ENCODE results near the gene HS6ST1.
A peak's percentile ranks its signal among the peaks of the same experiment; 100 is the strongest.

HS6ST1 gene

DNA sequence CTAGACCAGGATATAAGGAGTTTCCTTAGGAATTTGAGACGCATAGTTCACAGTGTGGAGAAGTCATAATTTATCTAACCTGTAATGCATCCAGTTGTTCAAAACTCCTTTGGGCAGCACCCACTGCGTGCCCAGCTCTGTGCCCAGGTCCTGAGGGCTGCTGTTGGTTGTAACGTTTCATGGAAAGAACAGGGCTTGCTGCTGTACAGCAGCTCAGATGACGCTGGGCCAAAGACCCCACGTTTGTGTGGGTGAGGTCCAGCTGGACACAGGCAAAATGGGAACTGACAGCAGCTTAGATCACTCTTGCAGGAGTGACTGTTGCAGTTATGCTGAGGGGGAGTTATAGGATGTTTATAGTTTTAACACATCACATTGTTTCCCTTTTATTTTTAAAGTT, 30.0 kb upstream of the HS6ST1 start:
- no peak for DNase-seq (ENCODE audit: low read depth)

DNA sequence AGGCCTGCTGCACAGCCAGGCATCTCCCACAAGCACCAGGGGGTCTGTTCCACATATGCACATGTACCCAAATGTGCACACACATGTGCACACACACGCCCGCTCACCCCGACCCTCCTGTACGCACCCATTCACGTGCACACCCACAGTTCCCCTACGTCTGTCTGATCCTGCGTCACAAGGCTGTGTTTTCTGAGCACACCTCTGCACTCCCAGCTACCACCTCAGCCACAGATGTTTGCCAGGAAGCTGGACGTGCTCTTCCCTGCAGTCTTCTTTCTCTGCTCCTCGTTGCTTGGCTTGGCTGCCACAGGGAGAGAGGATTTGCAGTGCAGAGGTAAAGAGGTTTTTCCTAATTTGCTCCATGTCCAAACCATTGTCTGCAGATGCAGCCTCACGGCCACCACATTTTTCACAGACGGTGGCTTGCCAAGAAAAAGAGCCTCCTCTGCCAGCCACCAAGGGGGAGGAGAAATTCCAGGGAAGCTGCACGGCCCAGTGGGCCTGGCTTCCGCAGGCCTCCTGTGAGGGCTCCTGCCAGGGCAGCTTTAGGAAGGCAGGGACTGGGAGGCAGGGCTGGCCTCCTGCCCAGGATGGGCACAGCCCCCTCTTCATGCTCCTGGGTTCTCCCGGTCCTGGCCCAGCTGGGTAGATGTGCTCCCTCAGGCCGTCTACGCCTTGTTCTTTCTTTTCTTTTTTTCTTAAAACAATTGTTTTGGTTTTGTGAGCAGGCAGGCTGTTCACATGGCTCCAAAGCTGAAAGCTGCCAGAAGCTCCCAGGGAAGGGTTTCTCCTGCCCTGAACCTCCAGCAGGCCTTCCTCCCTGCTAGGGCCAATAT, 29.3 kb upstream of the HS6ST1 start:
- DNase-seq (ENCODE audit: low read depth) = no peak

DNA sequence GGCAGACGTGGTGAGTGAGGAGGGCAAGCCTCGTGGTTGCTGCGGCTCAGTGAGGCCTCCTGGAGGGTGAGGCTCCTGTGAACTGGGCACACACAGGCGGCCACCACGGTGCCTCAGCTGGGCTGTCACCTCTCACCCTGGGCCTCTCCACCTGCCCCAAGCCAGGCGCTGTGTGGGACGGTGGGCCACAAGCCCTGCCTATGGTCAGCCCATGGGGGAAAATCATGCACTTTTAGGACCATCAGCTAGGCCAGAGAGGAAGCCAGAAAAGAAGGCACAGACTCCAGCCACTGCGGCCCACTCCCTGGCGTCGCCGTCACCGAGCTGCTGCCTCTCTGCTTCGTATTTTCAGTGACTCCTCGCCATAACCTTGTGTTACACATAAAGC, 28.5 kb upstream of the HS6ST1 start:
- DNase-seq (ENCODE audit: low read depth) = no peak

DNA sequence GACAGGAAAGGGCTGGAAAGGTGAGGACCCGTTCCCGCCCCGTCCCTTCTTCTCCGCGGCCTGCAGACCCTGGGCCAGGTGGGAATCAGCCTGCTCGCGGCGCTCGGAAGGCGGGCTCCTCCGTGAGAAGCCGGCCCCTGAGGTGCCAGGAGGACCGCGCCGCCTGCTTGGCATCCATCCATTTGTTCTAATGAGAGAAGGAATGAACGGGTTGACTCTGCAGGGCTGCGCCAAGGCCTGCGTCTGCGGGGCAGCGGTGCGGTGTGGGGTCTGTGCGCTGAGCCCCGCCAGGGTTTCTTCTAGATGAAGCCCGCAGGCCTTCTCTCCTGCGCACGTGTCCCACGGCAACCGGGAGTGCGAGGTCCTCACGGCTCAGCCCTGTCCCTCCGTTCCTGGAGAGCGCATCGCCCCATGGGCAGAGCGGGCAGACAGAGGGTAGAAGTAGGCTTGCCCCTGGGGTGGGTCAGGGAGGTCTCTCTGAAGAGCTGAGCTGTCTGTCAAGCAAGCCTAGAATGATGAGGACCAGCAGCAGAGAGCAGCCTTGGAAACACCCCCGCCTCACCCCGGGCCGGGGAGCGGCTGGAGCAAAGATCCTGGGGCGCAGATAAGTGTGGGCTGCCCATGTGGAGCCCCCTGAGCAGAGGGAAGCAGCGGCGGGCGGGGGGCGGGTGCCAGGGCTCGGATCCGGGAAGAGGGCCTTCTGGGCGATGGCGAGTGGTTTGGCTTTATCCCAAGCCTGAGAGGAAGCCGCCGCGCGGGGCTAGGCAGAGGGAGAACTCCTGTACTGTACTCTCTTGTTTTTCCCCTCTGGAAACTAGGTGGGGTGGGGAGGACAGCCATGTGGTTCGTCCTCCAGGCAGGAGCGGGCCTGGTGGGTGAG, 27.9 kb upstream of the HS6ST1 start:
- no peak for DNase-seq (ENCODE audit: low read depth)

DNA sequence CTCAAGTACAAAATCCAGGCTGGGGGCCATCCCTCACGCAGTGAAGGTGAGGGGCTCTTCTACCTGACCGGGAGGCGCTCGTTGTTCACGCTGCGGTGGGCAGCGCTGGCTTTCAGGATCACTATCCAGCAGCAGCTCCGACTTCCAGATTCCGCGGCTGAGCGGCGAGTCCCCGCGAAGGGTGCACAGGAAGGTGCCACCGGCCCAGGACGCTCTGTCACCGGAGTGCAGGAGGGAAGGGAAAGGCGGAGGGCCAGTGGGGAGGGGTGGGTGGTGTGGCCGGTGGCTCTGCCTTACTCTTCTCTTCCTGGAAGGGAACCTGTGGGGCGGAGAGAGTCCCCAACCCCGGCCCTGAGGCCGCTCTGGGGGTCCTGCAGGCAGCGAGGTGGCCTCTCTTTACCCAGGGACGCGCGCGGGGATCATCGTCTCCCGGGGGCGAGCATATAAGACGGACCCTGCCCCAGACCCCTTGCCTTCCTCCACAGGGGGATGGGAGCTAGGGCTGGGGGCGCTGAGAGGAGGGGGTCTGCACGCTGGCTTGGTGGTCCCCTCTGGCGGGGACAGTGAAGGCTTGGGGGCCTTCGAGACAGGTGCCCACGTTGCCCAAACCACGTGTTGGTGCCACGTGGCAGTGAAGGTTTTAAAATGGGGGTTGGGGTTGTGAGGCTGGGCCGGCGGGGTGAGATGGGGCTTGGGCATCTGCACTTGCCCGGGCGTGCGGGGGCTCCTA, 26.9 kb upstream of the HS6ST1 start:
- no peak for DNase-seq (ENCODE audit: low read depth)

DNA sequence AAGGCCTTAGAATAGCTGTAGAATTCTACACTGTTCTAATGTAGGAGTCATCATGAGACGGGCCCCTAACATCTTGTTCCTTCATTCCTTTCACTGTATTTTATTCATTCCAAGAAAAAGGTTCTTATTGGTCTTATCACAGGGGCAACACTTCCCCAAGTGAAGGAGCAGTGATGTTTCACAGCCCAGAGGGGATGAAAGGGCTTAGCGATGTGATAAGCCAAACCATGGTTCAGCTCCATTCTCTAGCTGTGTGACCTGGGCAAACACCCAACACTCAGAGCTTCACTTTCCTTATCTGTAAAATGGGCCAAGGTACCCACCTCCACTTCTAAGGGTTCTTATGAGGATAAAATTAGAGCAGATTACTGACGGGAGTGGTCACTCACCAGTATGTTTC, 25.4 kb upstream of the HS6ST1 start:
- no peak for DNase-seq (ENCODE audit: low read depth)

DNA sequence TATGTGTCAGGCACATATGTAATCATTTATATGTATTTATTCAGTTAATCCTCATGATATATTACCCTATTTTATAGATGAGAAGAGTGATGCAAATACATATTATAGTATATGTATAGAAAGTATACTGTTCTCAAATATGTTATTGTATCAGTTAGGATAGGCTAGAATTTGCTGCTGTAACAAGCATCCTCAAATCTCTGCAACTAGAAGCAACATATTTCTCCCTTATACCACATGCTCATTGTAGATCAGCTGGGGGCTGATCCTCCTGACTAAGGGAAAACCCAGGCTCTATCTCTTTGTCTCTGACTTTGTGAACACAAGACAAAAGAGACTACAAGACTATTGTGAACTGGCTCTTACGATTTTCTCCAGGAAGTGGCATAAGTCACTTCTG, 24.8 kb upstream of the HS6ST1 start:
- DNase-seq (ENCODE audit: low read depth) = no peak

DNA sequence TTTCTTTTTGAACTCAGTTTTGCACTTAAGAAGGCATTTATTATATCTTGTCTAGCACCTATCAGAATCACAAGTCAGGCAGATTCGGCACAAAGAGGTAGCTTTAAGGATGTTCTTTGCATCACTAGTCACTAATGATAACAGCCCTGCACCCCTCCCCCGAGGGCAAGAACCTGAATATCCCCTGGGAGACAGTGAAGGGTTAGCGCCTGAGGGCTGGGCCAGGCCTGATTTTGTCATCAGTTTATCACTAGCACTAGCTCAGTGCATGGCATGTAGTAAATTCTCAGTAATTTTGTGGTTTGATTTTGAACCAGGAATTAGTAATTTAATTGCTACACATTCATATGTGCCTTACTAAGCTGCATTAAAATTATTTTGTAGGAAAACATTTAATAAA, 23.9 kb upstream of the HS6ST1 start:
- DNase-seq (ENCODE audit: low read depth) = no peak

DNA sequence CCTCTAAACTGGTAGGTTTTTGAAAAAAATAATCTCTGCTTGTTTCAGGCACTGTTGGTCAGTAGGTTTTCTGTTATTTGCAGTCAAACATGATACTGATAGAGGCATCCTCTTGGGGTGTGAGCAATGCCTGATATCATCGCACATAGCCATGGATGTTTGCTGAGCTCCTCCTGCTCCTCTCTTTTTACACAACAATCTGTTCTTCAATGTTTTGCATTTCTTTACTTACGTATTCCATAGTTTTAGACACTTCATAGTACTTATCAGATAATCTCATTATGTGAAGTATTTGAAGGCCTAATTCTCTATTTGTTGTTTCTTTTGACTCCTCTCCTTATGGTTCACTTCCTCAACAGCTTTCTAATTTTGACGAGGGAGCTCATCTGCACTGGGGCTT, 23.0 kb upstream of the HS6ST1 start:
- no peak for DNase-seq (ENCODE audit: low read depth)

DNA sequence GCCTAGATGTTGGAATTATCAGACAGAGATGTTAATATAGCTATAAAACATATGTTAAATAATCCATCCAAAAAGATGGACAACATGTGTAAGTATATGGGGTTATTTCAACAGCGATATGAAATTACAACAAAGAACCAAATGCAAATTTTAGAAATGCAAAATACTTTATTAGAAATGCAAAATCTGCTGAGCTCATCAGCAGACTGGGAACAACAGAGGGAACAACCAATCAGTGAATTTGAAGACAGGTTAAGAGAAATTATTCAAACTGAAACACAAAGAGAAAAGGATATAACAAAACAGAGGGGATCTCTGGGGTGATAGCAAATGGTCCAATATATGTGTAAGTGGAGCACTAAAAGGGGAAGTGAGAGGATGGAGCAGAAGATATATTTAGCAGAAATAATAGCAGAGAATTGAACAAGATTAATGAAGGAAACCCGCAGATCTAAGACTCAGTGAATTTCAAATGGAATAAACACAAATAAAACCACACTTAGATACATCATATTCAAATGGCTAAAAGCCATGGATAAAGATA, 13.5 kb upstream of the HS6ST1 start:
- DNase-seq (ENCODE audit: low read depth) = no peak

DNA sequence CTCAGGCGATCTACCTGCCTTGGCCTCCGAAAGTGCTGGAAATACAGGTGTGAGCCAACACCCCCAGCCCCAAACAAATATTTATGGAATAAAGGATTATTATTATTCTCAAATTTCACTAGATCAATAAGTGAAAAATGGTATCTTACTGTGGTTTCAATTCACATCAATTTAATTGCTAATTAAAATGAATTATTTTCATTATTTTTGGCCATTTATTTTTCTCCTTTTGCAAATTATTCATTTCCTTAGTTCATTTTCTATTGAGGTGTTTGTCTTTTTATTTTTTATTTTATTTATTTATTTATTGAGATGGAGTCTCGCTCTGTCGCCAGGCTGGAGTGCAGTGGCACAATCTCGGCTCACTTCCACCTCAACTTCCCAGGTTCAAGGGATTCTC, 11.9 kb upstream of the HS6ST1 start:
- DNase-seq (ENCODE audit: low read depth) = no peak

DNA sequence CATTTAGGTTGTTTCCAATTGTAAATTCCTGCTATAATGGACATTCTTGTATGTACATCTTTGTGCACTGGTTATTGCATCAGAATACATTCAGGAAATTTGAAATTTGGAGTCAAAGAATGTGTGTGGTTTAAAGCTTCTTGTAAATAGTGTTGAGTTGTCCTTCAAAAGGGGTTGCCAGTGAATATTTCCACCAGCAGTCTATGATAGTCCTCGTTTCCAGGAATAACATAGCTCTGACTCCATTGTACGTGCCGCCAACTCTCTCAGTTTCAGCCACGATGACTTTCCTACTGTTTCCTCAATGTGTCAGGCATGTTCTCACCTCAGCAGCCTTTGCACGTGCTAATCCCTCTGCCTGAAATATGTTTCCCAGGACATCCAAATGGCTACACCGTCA, 10.9 kb upstream of the HS6ST1 start:
- peak; percentile 88 for DNase-seq (ENCODE audit: low read depth)

DNA sequence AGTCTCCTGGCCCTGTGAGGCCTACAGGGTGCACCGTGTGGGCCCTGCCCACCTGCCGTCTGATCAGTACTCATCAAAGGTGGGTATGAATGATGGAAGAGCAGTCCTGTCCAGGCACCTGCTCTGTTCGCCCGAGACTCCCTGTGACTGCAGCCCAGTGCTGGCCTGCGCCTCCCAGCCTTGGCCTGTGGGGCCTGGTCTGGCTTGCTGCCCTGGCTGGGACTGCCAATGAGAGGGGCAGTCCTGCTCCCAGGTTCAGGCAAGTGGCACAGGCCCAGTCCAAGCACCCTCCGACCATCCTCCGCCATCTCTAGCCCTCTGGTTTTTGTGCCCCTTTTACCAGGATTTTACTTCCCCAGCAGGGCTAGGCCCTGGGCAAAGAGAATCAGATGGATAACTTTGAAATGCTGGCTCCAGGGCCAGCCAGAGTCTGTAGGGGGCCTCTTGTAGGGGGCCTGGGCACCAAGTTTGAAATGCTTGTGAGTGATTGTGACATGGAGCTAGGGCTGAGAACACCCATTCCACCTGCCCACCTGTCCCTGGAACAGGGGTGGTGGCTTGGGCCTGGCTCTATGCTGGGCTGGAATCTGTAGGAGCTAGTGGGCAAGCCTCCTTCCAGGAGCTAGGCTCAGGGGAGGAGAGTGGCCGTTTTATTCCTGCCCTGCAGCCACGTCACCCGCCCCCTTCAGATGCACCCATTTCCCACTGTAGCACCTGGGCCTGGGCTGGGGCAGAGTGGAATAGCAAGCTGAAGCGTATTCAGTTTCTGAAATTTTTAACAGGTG, 8.7 kb upstream of the HS6ST1 start:
- no peak for DNase-seq (ENCODE audit: low read depth)

DNA sequence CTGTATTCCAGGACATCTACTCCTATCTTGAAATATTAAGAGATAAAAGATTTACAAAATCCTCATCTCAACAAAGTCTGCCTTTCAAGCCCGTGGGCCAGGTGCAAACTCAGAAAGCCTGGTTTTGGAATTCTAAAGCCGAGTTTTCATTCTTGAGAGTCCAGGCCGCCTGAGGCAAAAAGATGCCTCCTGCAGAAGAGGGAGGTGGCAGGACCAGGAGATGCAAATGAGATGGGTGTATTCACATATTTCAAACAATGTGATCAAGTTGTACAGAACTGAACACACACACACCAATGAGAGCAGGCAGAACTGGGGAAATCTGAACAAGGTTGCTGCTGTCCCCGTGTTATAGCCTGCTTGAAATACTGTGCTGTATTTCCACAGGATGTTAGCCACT, 7.7 kb upstream of the HS6ST1 start:
- DNase-seq (ENCODE audit: low read depth) = no peak

DNA sequence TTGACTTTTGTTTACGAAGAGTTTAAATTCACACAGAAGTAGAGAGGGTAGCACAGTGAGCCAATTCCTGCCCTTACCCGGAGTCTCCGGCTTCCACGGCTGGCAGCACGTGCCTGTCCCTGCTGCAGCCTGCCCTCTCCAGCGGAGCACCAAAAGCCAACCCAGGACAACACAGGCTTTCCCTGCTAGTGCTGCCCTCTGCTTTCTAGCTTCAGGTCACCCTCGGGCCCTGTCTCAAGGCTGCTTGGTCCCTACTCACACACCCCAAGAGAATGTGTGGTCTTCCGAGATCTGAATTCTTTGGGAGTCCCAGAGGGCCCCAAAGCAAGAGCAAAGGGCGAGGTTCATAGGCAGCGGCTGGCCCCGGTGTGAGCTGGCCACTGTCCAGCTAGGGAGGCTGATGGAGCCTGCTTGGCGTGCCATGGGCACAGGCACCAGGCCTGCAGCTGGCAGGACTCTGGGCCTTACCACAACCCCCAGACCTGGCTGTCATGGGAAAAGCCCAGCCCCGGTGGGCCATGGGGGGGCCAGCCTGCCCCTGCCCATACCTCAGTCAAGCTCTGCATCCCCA, 7.0 kb upstream of the HS6ST1 start:
- no peak for DNase-seq (ENCODE audit: low read depth)

DNA sequence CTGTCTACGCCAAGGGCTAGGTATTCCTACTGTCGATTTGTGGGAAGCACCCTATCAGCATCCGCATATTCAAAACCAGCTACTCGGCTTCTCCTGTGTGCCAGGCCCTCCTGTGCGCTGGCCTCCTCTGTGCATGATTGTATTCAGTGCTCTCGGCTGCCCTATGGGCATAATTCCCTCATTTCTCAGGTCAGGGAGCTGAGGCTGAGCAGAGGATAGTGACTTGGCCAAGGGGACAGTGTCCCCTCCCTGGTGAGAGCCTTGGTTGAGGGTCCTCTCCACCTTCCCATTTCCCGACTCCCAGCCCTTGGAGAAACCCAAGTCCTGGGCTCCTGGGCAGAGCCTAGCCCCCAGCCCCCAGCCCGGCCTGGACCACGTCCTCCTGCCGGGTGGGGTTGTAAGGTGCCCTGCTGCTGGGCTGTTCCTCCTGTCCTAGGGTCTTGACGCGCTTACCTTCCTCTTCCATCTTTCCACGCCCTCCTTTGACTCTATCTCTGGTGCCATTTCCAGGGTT, 6.3 kb upstream of the HS6ST1 start:
- no peak for DNase-seq (ENCODE audit: low read depth)

DNA sequence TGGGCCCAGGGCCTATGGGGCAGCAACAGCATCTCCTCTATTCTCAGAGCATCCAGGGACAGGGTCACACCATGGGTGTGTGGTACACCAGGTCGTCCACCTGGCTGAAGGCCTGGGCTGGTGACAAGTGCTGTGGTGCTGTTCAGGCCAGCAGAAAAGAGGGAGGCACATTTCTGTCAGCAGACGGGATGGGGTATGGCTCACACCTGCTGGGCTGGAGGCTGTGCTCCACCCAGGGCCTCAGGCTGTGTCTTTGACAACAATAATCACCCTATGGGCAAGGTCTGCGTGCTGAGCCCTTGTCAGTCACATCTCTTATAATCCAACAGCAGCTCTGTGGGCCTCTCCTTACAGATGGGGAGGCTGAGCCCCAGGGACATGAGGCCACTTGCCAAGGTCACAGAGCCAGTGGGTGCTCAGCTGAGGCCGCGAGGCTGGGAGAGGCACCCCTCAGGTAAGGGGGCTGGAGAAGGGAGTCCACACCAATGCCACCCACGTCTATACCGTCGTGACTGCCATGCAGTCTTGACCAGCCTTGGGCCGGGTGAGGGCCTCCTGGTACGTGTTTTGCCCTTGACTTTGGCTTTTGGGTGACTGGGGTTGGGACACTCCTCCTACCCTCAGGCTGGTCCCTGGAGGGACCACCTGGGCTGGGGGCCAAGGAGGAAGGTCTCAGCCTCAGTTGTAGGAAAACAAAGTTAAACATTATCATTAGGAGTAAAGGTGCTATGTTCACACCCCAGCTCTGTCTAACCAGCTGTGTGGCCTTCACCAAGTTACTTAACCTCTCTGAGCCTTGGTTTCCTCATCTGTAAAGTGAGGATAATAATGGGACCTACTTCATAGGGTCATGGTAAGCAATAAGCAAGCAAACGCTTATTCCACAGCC, 5.6 kb upstream of the HS6ST1 start:
- no peak for DNase-seq (ENCODE audit: low read depth)

DNA sequence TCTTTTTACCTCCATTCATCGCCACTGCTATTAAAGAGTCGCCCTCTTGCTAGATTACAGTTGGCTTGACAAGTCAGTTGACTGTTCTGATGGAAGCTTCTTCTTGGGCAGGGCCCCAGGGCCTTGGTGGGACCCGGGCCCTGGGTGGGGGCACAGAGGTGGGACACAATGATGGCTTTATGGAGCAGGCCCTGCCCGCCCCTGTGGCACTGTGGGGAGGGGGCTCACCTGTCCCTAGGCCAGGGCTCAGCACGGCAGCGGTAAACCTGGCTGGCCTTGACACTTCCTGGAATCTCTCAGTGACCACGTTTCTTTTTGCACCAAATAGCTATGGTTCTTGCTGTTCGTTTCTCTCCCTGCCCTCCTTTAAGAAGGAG, 4.9 kb upstream of the HS6ST1 start:
- no peak for DNase-seq (ENCODE audit: low read depth)

DNA sequence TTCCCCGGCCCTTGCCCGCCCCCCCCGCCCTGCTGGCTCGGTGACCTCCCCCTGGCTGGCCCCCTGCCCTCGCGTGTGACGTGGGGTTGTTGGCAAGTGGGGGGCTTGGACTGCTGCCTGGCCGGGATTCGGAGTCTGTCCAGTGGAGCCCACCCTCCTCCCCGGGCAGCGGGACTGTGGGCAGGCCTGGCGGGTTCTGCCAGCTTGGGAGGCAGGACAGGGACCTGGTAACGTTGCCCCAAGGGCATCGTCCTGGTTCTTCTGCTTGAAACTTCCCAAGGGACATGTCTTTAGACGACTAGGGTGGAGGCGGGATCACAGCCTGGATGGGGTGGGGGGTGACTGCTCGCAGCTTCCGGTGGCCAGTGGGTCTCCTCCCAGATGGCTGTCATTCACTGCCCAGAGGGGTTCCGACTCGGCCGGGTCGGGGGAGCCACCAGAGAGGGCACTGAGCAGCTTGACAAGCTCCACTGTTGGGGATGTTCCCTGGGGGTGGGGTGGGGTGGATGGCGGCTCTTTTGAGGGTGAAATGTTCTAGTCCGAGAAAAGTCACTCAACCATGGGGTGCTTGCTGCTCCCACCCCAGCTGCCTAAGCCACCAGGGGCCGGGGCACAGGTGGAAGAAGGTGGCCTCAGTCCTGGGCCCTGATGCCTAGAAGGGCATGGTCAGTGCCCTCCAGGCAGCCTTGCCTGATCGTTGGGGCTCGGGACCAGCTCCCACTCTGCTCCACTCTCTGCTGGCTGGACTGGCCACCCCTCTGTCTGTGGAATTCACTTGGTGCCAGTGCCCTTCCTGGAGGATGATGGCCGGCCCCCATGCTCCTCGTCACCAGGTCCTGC, 4.3 kb upstream of the HS6ST1 start:
- DNase-seq (ENCODE audit: low read depth) = no peak

Measured in iris pigment epithelial cell (primary cell).